AG04449 (cell line): ENCODE results near the gene FAM227B.

Experiments
- CTCF ChIA-PET: fragments of 350-600 bp; formaldehyde crosslinking; extraction: SDS; loops from one replicate; lab custom pipeline; 2021; ENCODE audit warnings: antibody characterized with exemption; lab: Yijun Ruan, JAX
- POLR2A ChIA-PET: fragments of 400-600, 350-600 bp; formaldehyde crosslinking; extraction: SDS; loops from one replicate; lab custom pipeline; 2020; ENCODE audit warnings: antibody characterized with exemption, inconsistent platforms; lab: Yijun Ruan, JAX
- DNase-seq: peaks from one replicate; pipeline ENCODE4 v3.0.0-alpha.2; 2010; ENCODE audit warnings: low read depth, low spot score
- H3K4me3 ChIP-seq: 2 replicates; pipeline ENCODE4 v1.5.1; 2011; ENCODE audit warnings: low read depth, mild to moderate bottlenecking, control low read depth, low read length
- TF ChIP-seq, protein P1 (sequence below): IDR thresholded peaks from one replicate; pipeline ENCODE4 v1.5.1; 2011; ENCODE audit warnings: mild to moderate bottlenecking, moderate library complexity, low read length, control low read depth, inconsistent platforms; ENCODE audit not compliant: insufficient read depth; ENCODE audit errors: missing control alignments

The FAM227B gene

GRCh38 chr15:49328941-49329340 lies 291.7 kb downstream of the FAM227B start:
- ChIA-PET POLR2A (no interaction called here), CTCF (interaction anchor here (0.7 kb wide), 1 partner anchor 37 kb away, joined by 3 read pairs; no protein-coding TSS in a partner anchor)
- TF ChIP-seq, protein P1, sequence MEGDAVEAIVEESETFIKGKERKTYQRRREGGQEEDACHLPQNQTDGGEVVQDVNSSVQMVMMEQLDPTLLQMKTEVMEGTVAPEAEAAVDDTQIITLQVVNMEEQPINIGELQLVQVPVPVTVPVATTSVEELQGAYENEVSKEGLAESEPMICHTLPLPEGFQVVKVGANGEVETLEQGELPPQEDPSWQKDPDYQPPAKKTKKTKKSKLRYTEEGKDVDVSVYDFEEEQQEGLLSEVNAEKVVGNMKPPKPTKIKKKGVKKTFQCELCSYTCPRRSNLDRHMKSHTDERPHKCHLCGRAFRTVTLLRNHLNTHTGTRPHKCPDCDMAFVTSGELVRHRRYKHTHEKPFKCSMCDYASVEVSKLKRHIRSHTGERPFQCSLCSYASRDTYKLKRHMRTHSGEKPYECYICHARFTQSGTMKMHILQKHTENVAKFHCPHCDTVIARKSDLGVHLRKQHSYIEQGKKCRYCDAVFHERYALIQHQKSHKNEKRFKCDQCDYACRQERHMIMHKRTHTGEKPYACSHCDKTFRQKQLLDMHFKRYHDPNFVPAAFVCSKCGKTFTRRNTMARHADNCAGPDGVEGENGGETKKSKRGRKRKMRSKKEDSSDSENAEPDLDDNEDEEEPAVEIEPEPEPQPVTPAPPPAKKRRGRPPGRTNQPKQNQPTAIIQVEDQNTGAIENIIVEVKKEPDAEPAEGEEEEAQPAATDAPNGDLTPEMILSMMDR = no peak
- H3K4me3 ChIP-seq = no peak overlapping the region
- DNase-seq = no peak

GRCh38 chr15:49327927-49328326 lies 292.7 kb downstream of the FAM227B start:
- no peak overlapping the region for H3K4me3 ChIP-seq
- POLR2A ChIA-PET = no interaction called here
- CTCF ChIA-PET = no interaction called here
- TF ChIP-seq, protein P1 = no peak
- no peak for DNase-seq

- TF ChIP-seq, protein P1 = no peak
- ChIA-PET CTCF (interaction anchor here (0.9 to 1.2 kb wide), 2 partner anchors 24 to 88 kb away, joined by 3 to 4 read pairs; no protein-coding TSS in a partner anchor), POLR2A (no interaction called here)
- peak; percentile 7 for DNase-seq
- H3K4me3 ChIP-seq = no peak overlapping the region
Observed at GRCh38 chr15:49323207-49323606, 297.4 kb downstream of the FAM227B start.

GRCh38 chr15:49320351-49320750 lies 300.3 kb downstream of the FAM227B start:
- DNase-seq = no peak
- POLR2A ChIA-PET = no interaction called here
- CTCF ChIA-PET = interaction anchor here (1.6 kb wide), 1 partner anchor 85 kb away, joined by 3 read pairs; no protein-coding TSS in a partner anchor
- no peak overlapping the region for H3K4me3 ChIP-seq
- TF ChIP-seq, protein P1 = no peak

DNA sequence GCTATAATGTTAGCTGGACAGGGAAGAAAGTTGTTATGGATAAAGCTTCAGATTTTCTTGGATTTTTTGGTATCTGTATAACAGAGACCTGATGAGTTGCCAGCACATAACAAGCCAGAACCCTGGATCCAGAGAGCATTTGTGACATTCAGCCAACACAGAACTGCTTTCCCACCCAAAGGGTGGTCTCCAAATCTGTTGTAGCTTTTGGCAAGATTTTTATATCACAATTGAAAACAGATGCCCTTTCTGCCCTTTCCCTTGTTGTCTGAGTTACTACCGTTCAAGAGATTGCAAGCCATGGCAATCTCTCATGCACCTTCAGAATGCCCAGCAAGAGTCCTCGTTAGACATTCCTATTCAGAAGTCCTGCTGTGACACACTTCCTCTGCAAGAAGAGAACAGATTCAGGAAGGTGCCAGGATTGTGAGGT lies 305.2 kb downstream of the FAM227B start:
- no peak for DNase-seq
- CTCF ChIA-PET = interaction anchor here (1.7 kb wide), 1 partner anchor 17 kb away, joined by 4 read pairs; no protein-coding TSS in a partner anchor

GRCh38 chr15:49314716-49315115 lies 305.9 kb downstream of the FAM227B start:
- ChIA-PET CTCF (interaction anchor here (1.7 kb wide), 1 partner anchor 17 kb away, joined by 4 read pairs; no protein-coding TSS in a partner anchor), POLR2A (interaction anchor here (0.5 kb wide), 1 partner anchor 983 kb away, joined by 3 read pairs; the partner anchor contains the start of gene DUT)
- no peak overlapping the region for H3K4me3 ChIP-seq
- DNase-seq = no peak
- TF ChIP-seq, protein P1 = no peak

More for the DNA sequence above, 305.2 kb downstream of the FAM227B start:
- POLR2A ChIA-PET = no interaction called here
- TF ChIP-seq, protein P1 = no peak
- H3K4me3 ChIP-seq = no peak overlapping the region
